HG02852 (cell line): ENCODE measurements around the gene SLC1A1.
"Not testable (repeated sequence)": the region's sequence is repeated elsewhere in the genome, so short reads cannot be mapped to it uniquely, and the experiment has no call there.

ENCODE experiments used
- ATAC-seq: cut with Tn5 transposase; IDR thresholded peaks from one replicate; pipeline ENCODE4 v1.9.1; 2021; ENCODE audit warnings: mild to moderate bottlenecking, moderate library complexity; ENCODE audit not compliant: unreplicated experiment

The SLC1A1 gene

GRCh38 chr9:4574657-4575243 lies 84.5 kb downstream of the SLC1A1 start:
- peak; percentile 86 for ATAC-seq

- no peak for ATAC-seq
These were observed 85.7 kb downstream of the SLC1A1 start for GRCh38 chr9:4575997-4576396.

- no peak for ATAC-seq
These were observed 86.2 kb downstream of the SLC1A1 start for GRCh38 chr9:4576448-4576847.

GRCh38 chr9:4579001-4579400 lies 88.7 kb downstream of the SLC1A1 start:
- no peak for ATAC-seq

GRCh38 chr9:4581035-4581760 lies 90.9 kb downstream of the SLC1A1 start:
- no peak for ATAC-seq

GRCh38 chr9:4581861-4582565 lies 91.7 kb downstream of the SLC1A1 start:
- ATAC-seq = no peak

GRCh38 chr9:4583001-4583400 lies 92.7 kb downstream of the SLC1A1 start:
- no peak for ATAC-seq

- no peak for ATAC-seq
These were observed 94.4 kb downstream of the SLC1A1 start for GRCh38 chr9:4584636-4585035.

GRCh38 chr9:4585135-4585534 lies 94.9 kb downstream of the SLC1A1 start:
- no peak for ATAC-seq

GRCh38 chr9:4588721-4589120 lies 98.5 kb downstream of the SLC1A1 start:
- ATAC-seq = no peak

- ATAC-seq = no peak
These were observed 100.3 kb downstream of the SLC1A1 start for GRCh38 chr9:4590430-4591122.

GRCh38 chr9:4591123-4591500 lies 100.8 kb downstream of the SLC1A1 start:
- no peak for ATAC-seq

- ATAC-seq = no peak
These were observed 102.0 kb downstream of the SLC1A1 start for GRCh38 chr9:4592295-4592694.

GRCh38 chr9:4592886-4593285 lies 102.6 kb downstream of the SLC1A1 start:
- ATAC-seq = no peak

GRCh38 chr9:4594545-4594944 lies 104.3 kb downstream of the SLC1A1 start:
- no peak for ATAC-seq

GRCh38 chr9:4594994-4595393 lies 104.7 kb downstream of the SLC1A1 start:
- ATAC-seq = no peak

- ATAC-seq = peak; percentile 42
These were observed 106.1 kb downstream of the SLC1A1 start for GRCh38 chr9:4596165-4596922.

- peak; percentile 61 for ATAC-seq
These were observed 110.1 kb downstream of the SLC1A1 start for GRCh38 chr9:4600368-4600767.

GRCh38 chr9:4603830-4604229 lies 113.6 kb downstream of the SLC1A1 start:
- ATAC-seq = no peak

- ATAC-seq = peak; percentile 77
These were observed 114.4 kb downstream of the SLC1A1 start for GRCh38 chr9:4604678-4605095.

- not testable (repeated sequence) for ATAC-seq
These were observed 115.8 kb downstream of the SLC1A1 start for GRCh38 chr9:4606033-4606432.
